GM19043 (cell line): ENCODE results near the gene SLC7A5.
A peak's percentile ranks its signal among the peaks of the same experiment; 100 is the strongest.
"Not testable (repeated sequence)": the region's sequence is repeated elsewhere in the genome, so short reads cannot be mapped to it uniquely, and the experiment has no call there.

ENCODE experiments used
- ATAC-seq: cut with Tn5 transposase; IDR thresholded peaks from one replicate; pipeline ENCODE4 v1.9.1; 2021; ENCODE audit warnings: low read depth; ENCODE audit not compliant: unreplicated experiment

The SLC7A5 gene

GRCh38 chr16:87824016-87824990, 45.0 kb downstream of the SLC7A5 start:
- ATAC-seq = no peak

DNA sequence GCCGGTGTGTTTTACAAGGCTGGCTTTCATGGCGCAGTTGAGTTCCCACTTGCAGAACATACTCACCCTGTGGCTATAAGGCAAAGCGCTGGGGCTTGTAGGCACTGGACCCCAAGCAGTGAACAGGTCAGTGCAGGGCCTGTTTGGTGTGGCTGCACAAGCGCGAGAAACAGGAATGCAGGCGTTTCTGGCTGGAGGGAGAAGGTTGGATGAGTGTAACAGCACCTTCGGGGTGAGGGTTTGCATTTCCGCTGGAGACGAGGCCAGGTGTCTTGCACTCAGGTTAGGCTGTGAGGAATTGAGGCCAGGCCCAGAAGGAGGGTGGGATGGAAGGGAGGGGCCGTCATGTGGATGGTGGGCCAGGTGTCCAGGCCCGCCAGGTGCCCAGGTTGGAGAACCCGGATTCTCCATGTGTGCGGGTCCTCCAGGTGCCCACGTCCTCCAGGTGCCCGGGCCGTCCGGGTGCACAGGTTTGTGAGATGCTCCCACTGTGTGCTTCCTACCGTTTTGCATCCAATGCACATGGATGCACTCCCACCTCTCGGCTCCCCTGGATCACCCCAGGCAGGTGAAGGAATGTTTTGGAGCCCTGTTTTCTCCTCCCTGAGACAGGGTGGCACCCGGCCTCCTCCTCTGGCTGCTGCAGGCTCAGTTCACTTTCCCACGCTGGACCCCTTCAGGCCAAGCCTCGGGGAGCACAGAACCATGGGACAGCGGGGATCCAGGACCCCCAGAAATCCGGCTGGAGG, 46.0 kb downstream of the SLC7A5 start:
- ATAC-seq = no peak

DNA sequence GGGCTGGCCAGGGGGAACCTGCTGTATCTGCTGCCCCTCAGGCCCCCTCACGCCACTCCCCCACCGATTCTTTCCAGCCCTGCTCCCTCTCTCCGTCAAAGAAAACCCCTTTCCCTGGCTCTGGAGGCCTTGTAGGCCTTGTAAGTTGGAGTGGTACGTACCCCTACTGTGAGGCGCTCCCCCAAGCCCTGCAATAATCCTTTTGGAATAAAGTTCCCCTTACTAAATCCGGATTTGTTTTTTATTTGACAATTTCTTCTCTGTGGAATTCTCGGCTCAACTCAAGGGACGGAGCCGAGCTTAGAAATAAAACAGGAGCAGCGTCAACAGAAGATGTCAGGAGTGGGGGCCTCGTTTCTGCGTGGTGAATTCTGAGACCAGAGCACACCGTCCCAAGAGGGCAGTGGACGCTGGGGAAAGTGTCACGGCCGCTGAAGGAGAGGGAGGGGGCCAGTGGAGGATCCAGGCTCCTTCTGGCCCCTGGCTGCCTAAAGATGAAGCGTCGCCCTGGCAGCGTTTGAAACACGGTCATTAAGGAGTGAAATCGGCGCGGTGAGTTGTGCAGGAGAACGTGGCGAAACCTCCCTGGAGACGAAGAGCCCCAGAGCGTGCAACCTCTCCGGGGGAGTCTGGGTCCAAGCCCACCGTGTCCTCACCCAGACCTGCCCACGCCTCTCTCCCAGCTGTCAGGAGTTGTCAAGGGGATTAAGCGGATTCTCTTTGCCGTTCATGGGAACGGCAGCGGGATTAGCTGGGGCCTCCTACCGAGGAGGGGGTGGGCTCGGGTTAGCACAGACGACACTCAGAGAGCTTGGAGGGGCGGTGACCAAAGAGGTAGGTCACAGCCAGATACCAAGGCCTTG, 47.0 kb downstream of the SLC7A5 start:
- no peak for ATAC-seq

DNA sequence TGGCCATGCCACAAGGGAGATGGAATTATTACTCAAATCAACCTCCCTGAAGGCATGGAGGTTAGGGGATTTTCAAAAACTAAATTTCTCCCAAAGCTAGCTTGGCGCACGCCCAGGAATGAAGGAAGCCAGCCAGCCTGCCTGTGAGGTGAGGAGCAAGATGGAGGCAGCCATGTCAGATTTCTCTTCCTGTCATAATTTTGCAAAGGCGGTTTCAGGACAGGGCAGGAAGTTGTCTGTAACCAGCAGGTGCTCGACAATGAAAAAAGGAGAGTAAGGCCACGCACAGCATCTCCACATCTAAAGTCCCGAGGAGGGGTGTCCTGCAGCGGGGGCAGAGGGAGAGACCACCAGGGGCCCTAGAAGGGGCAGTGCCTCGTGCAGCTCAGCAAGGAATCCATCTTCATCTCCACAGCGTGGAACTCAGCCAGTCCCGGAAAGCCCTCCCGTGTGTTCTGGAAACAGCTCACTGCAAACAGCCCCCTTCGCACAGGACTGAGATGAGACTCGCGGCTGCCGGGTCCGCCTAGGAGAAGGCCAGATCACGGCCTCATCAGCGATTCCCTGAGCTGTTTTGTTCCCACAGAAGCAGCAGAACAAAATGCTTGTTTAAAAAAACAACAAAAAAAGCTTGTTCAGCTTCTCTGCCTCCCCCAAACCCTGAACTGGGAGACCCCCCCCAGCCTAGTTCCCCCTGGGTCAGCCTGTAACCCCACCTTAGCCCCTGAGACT, 47.8 kb downstream of the SLC7A5 start:
- ATAC-seq = no peak

DNA sequence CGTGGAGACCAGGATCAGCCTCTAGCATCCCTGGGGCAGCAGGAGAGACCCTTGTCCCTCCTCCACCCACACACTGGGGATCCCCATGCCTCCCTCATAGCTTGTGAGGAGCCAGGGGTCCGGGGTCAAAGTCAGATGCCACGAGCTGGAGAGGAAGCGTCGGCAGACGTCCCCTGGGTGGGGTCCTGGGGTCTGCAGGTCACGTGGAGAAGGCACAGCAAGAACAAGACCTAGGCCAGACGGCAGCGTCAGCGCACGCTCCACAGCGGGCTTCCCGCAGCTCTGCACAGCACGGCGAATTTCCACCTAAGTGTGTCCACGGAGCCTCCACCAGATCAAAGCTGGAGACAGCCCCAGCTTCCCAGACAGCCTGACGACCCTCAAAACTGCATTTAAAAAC, 49.3 kb downstream of the SLC7A5 start:
- ATAC-seq = no peak

- no peak for ATAC-seq
Measured at GRCh38 chr16:87819282-87819681, 50.0 kb downstream of the SLC7A5 start.

- no peak for ATAC-seq
Measured at GRCh38 chr16:87818533-87819161, 50.7 kb downstream of the SLC7A5 start.

- no peak for ATAC-seq
Measured at GRCh38 chr16:87817910-87818309, 51.4 kb downstream of the SLC7A5 start.

GRCh38 chr16:87817370-87817769, 51.9 kb downstream of the SLC7A5 start:
- ATAC-seq = not testable (repeated sequence)

DNA sequence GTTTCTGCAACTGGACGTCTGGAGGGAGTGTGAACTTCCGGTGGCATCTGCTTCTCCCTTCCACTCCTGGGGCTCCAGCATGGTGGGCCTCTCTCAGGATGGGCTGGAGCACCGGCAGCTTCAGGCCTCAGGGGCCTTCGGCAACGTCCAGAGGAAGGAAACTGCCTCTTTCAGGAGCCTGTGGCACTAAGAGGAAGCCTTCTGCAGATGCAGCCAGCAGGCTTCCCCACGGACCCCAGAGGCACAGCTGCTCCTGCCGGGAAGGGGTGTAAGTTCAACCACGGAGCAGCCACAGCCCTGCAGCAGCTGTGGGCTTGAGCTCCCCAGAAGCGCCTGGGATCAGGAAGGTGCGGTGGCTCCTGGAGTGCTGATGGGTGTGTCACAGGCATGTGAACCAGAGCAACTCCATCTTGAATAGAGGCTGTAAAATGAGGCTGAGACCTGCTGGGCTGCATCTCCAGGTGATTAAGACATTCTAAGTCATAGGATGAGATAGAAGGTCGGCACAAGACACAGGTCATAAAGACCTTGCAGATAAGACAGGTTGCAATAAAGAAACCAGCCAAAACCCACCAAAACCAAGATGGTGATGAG, 52.7 kb downstream of the SLC7A5 start:
- no peak for ATAC-seq

DNA sequence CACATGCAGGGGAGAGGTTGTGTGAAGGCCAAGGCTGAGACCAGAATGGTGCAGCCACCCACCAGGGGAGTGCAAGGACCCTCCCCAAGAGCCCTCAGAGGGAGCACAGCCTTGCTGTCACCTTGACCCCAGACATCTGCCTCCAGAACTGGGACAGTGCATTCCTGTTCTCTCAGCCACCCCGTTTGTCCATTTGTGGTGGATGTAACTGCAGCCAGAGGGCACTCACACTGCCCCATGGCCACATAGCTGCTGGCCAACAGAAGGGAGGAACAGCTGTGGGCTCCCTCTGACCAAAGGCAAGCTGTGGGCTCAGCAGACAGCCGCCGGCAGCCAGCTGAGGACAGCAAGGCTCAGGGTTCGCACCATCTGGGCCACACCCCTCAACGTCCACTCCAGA, 53.7 kb downstream of the SLC7A5 start:
- ATAC-seq = no peak

DNA sequence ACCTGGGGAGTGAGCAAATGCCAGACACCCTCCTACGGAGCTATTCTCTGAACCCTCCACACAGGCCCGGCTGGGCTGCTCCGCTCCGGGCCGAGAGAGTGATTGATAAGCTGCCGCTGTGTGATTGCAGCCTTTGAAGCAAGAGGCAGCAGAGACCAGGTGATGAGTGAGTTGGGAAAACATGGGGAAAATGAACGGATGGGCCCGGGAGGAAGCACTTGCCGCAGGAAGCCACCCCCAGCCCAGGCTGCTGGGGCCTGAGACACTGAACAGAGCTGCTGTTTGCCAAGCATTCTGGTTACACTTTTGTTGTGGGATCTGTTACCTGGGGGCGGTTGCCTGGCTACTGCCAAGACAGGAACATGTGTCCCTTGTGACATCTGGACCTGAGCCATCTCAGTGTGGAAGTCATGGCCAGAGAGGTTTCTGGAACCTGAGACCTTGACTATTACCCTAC, 57.1 kb downstream of the SLC7A5 start:
- ATAC-seq = no peak

- ATAC-seq = not testable (repeated sequence)
Measured at GRCh38 chr16:87811454-87811853, 57.9 kb downstream of the SLC7A5 start.

- peak; percentile 54 for ATAC-seq
Measured at GRCh38 chr16:87809150-87809902, 60.0 kb downstream of the SLC7A5 start.

DNA sequence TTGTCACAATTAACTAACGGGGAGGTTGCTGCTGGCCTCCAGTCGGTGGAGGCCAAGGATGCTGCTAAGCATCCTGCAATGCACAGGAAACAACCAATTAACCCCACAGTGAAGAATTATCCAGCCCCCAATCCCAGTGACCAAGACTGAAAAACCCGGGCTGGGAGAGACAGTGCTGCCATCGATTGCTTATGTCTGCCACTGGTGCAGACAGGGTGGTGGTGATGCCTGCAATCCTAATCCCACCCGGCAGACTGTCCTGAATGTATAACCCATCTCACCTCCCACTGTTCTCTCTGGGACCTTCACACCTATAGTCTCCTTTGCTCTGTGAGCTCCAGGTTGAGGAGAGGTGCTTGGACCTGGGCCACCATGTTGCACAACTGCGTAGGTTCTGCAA, 61.2 kb downstream of the SLC7A5 start:
- ATAC-seq = no peak

DNA sequence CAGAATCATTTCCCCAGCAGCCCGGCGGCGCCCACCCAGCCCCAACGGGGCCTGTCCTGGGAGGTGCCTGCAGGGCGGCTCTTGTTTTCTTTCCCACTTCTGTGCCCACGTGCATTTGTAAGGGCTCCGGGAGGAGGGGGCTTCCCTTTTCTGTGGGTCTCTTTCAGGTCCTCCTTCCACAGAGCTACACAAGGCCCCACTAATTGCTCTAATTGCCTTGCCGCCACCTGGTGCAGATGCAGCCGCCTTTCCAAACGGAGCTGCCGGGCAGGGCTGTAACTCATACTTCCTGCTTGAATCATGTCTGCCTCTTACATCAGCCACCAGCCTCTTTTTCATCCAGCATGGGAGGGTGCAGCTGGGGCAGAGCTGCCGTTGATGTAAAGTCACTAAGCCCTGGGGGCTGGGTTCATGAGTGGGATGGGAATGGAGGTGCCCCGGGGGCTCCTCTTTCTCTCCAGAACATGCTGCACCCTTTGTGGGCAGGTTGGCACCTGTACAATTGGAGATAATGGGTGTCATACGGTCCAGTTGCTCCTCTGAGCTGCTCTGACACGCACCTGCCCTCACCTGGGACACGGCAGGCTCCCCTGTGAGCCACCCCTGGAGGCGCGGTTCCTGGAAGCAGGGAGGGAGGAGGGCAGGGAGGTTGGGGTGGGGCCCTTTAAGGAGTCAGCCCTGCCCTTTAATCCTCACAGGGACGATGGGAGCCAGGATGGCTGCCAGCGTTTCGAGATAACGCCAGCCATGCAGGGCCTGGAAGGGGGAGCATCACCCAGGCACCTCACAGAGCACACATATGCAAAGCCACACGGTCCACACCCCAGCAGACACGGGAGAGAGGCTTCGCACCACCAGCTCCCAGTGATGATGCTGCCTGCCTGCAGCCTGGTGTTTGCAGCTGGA, 62.4 kb downstream of the SLC7A5 start:
- no peak for ATAC-seq

- no peak for ATAC-seq
Measured at GRCh38 chr16:87806261-87806640, 63.1 kb downstream of the SLC7A5 start.
